HL-60 (cell line): ENCODE results near the gene FLACC1.

ENCODE experiments used
- DNase-seq, 2 experiments: peaks; one replicate each; pipeline ENCODE4 v3.0.0-alpha.2; 2010 to 2020; ENCODE audit warnings: low read depth in 1 of 2, low spot score in 1 of 2
- H3K27ac ChIP-seq: fragments of 250-450 bp; sonication (Bioruptor Pico); replicated peaks from 2 replicates; pipeline ENCODE4 v1.5.1; 2020; ENCODE audit warnings: mild to moderate bottlenecking, moderate library complexity
- H3K27me3 ChIP-seq: fragments of 250-450 bp; sonication (Bioruptor Pico); 2 replicates; pipeline ENCODE4 v1.5.1; 2021; ENCODE audit warnings: mild to moderate bottlenecking, moderate library complexity; ENCODE audit not compliant: insufficient read depth, poor library complexity, severe bottlenecking
- H3K4me3 ChIP-seq: replicated peaks from 2 replicates; pipeline ENCODE4 v1.5.1; 2011; ENCODE audit warnings: mild to moderate bottlenecking, control low read depth, low read length; ENCODE audit not compliant: insufficient read depth
- GABPA ChIP-seq: IDR thresholded peaks from 2 replicates; pipeline ENCODE4 v1.6.1; 2012; ENCODE audit warnings: low read depth
- POLR2AphosphoS5 ChIP-seq: IDR thresholded peaks from 2 replicates; pipeline ENCODE4 v1.6.1; 2012; ENCODE audit warnings: low read depth
- SPI1 ChIP-seq: IDR thresholded peaks from 2 replicates; pipeline ENCODE4 v1.6.1; 2012; ENCODE audit warnings: low read depth, mild to moderate bottlenecking, borderline replicate concordance
- TF ChIP-seq, protein P1 (sequence below): IDR thresholded peaks from one replicate; pipeline ENCODE4 v1.5.1; 2011; ENCODE audit warnings: low read length, control low read depth, inconsistent platforms; ENCODE audit not compliant: insufficient read depth
- TF ChIP-seq, protein P2 (sequence below): IDR thresholded peaks from 2 replicates; pipeline ENCODE4 v1.6.1; 2012; ENCODE audit warnings: low read depth; ENCODE audit not compliant: insufficient replicate concordance

The FLACC1 gene

DNA sequence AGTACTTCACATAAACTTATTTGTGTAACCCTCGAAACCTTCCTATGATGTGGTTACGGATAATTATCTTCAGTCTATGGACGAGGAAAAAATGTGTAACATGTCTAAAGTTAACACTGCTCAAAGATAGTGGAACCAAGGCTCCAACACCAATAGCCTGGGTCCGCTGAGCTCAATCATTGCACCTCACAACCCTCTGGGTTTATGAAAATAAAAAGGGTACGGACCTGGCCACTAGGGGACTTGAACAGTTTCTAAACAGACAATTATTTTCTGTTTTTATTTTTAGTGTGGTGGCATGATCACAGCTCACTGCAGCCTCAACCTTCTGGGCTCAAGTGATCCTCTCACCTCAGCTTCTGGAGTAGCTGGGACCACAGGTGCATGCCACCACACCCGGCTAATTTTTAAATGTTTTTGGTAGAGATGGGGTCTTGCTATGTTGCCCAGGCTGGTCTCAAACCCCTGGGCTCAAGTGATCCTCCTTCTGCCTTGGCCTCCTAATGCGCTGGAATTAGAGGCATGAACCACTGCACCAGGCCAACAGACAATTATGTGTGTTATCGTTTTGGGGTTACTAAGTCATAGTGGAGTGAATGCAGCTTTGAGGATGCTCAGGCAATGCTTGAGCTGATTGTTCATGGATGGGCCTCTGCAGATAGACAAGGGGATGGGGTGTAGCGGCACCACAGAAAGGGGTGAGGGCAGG lies 86.7 kb downstream of the FLACC1 start:
- Histone ChIP-seq H3K27ac (no peak overlapping the region), H3K27me3 (no peaks in the 10 kb centered on the region), H3K4me3 (no peak overlapping the region)
- DNase-seq: no peak
- TF ChIP-seq GABPA: no peak
- TF ChIP-seq, protein P1, sequence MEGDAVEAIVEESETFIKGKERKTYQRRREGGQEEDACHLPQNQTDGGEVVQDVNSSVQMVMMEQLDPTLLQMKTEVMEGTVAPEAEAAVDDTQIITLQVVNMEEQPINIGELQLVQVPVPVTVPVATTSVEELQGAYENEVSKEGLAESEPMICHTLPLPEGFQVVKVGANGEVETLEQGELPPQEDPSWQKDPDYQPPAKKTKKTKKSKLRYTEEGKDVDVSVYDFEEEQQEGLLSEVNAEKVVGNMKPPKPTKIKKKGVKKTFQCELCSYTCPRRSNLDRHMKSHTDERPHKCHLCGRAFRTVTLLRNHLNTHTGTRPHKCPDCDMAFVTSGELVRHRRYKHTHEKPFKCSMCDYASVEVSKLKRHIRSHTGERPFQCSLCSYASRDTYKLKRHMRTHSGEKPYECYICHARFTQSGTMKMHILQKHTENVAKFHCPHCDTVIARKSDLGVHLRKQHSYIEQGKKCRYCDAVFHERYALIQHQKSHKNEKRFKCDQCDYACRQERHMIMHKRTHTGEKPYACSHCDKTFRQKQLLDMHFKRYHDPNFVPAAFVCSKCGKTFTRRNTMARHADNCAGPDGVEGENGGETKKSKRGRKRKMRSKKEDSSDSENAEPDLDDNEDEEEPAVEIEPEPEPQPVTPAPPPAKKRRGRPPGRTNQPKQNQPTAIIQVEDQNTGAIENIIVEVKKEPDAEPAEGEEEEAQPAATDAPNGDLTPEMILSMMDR: no peak
- TF ChIP-seq, protein P2, sequence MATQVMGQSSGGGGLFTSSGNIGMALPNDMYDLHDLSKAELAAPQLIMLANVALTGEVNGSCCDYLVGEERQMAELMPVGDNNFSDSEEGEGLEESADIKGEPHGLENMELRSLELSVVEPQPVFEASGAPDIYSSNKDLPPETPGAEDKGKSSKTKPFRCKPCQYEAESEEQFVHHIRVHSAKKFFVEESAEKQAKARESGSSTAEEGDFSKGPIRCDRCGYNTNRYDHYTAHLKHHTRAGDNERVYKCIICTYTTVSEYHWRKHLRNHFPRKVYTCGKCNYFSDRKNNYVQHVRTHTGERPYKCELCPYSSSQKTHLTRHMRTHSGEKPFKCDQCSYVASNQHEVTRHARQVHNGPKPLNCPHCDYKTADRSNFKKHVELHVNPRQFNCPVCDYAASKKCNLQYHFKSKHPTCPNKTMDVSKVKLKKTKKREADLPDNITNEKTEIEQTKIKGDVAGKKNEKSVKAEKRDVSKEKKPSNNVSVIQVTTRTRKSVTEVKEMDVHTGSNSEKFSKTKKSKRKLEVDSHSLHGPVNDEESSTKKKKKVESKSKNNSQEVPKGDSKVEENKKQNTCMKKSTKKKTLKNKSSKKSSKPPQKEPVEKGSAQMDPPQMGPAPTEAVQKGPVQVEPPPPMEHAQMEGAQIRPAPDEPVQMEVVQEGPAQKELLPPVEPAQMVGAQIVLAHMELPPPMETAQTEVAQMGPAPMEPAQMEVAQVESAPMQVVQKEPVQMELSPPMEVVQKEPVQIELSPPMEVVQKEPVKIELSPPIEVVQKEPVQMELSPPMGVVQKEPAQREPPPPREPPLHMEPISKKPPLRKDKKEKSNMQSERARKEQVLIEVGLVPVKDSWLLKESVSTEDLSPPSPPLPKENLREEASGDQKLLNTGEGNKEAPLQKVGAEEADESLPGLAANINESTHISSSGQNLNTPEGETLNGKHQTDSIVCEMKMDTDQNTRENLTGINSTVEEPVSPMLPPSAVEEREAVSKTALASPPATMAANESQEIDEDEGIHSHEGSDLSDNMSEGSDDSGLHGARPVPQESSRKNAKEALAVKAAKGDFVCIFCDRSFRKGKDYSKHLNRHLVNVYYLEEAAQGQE: no peak
- TF ChIP-seq POLR2AphosphoS5: no peak
- TF ChIP-seq SPI1: no peak

DNA sequence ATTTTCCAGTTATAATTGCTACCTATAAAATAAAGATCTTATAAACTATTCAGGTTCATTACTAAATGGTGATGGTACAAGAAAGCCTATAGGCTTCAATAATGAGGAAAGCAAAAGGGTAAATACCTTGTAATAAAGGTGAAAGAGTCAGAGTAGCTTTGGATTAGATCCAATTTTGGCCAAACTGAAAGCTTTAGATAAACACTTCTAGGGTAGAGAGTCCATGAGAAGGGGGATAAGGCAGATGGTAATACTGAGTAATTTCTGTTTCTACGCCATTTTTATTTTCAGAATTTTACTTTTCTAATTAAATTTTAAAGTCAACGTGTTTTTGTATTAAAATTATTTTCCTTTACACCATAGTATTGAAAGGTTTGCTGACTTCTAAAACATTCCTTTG lies 87.4 kb downstream of the FLACC1 start:
- no peak overlapping the region for H3K4me3 ChIP-seq
- H3K27ac ChIP-seq: no peak overlapping the region
- H3K27me3 ChIP-seq: no peaks in the 10 kb centered on the region
- no peak for DNase-seq
- TF ChIP-seq POLR2AphosphoS5 (no peak), GABPA (no peak), SPI1 (no peak)
- TF ChIP-seq, protein P2: no peak
- TF ChIP-seq, protein P1: no peak

DNA sequence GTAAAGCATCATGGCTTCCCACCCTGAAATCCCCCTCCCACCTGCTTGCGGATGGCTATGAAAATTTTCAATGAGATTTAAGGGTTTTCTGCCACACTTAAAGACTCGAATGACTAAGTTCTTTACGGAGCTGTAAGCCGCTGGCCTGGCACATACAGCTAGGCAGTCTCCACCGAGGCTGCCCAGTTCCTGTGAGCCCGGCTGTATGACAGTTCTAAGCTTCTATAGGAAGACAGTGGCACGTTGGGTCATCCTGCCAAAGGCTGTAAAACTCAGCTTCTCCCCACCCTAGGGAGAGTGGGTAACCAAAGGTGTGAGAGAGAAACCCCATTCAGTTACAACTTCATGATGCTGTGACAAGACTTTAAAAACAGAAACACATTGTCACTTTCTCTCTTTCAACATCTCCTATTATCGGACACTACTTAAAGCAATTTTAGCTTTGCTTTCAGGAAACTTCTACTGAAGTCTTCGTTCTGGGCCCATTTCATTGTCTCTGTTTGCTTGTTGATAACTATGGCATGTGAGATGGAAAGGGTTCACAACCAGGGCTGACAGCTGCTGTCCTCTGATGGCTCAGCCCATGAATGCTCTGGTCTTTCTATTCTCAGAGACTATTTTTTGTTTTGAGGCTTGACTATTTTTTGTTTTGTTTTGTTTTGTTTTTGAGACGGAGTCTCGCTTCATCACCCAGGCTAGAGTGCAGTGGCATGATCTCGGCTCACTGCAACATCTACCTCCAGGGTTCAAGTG lies 89.7 kb downstream of the FLACC1 start:
- DNase-seq: no peak
- no peaks in the 10 kb centered on the region for H3K27me3 ChIP-seq
- no peak overlapping the region for H3K27ac ChIP-seq
- no peak overlapping the region for H3K4me3 ChIP-seq
- TF ChIP-seq, protein P2: no peak
- TF ChIP-seq, protein P1: no peak
- TF ChIP-seq GABPA (no peak), POLR2AphosphoS5 (no peak), SPI1 (no peak)
